Omental fat pad (tissue), 4 donors: ENCODE results near the gene ZBBX. TPM values are rescaled to one million over a fixed set of nuclear protein-coding genes. Genes with fewer than 3 reads are reported as not detected.

Experiments
- ATAC-seq: fragments of 150-250 bp; one replicate; pipeline ENCODE4 v1.9.1; 2016; ENCODE audit warnings: mild to moderate bottlenecking, moderate library complexity; ENCODE audit not compliant: low FRiP score
- DNase-seq: peaks from one replicate; pipeline ENCODE4 v3.0.0-alpha.2; 2019; ENCODE audit warnings: low spot score
- CTCF ChIP-seq, 3 donors: fragments of 450-650 bp; IDR thresholded peaks; one replicate each; pipeline ENCODE4 v1.5.1; 2016 to 2017; ENCODE audit warnings: antibody characterized with exemption in 3 of 3, mild to moderate bottlenecking in 3 of 3, moderate library complexity in 2 of 3
- total RNA-seq, 4 donors: library from RNA; depleted of rRNA; stranded (reverse); fragments of >200 nt; gene quantifications; one replicate each; pipeline ENCODE4 v1.1.0, GENCODE V29; 2016

Gene ZBBX
- total RNA-seq, 4 donors from 2014 or later: not detected

DNA sequence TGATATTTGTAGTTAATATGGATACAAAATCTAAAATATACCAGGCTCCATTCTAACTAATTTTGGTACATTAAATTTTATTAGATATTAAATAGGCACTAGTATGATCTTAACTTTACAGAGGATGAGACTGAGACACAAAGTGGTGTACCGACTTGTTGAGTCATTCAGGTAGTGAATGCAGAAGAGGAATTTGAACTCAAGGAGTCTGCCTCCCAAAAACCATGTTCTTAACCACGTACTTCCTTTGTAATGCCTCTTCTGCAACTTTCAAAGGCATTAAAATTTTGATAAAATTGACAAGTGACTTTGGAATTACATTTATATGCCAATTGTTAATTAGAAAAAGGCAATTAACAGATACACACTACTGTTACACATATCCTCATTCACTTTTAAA lies 61.8 kb downstream of the ZBBX start:
- DNase-seq (no peak), ATAC-seq (no peak)
- TF ChIP-seq CTCF (IDR thresholded peaks at IDR 0.05): no peak

GRCh38 chr3:167306319-167306718 lies 73.8 kb downstream of the ZBBX start:
- ATAC-seq: no peak
- no peak for DNase-seq
- TF ChIP-seq CTCF (IDR thresholded peaks at IDR 0.05): no peak

DNA sequence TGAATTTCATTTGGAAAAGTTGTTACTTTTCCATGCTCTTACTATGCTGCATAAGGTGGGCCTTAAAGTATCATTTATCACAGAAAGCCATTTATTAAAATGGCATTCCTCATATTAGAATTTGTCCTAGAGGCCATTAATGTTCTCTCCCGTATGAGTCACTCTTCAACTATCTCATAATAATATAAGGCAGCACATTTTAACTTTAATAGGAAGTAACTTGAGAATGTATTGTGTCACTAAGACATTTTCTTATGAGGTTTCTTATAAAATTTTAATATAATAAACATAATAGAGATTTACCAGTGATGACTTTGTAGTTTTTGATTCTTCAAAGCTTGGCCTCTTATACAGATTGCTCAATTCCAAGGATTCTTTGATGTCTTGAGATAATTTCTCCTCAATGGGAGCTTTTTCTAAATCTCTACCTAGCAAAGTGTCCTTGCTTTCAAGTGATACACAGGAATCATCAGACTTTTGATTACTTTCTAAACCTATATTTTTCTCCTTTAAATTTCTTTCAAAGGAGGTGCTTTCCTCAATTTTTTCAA lies 74.7 kb downstream of the ZBBX start:
- ATAC-seq (no peak), DNase-seq (no peak)
- TF ChIP-seq CTCF (IDR thresholded peaks at IDR 0.05): no peak

- no peak for TF ChIP-seq CTCF (IDR thresholded peaks at IDR 0.05)
- no peak for DNase-seq
- ATAC-seq: no peak
Observed at GRCh38 chr3:167304077-167304476, 76.0 kb downstream of the ZBBX start.

DNA sequence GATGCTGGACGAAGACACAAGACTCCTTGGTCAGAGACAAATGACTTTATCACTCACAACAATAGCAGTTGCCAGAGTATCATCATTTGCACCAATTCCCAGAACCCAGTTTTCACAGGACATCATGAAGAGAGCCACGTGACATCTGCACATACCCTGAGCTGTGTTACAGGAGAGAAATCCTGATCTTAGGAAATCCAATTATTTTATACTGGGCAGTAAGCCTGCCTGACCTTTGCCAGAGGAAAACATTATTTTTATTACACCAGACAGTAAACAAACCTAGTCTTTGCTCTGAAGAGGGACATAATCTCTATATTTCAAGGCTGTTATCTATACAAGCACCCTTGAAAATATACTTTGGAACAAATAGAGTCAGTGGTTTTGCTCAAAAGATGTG lies 77.4 kb downstream of the ZBBX start:
- ATAC-seq: no peak
- DNase-seq: no peak
- TF ChIP-seq CTCF (IDR thresholded peaks at IDR 0.05): no peak

- DNase-seq (no peak), ATAC-seq (no peak)
- no peak for TF ChIP-seq CTCF (IDR thresholded peaks at IDR 0.05)
Observed at GRCh38 chr3:167300207-167300606, 79.9 kb downstream of the ZBBX start.

GRCh38 chr3:167289435-167289834 lies 90.7 kb downstream of the ZBBX start:
- DNase-seq (no peak), ATAC-seq (no peak)
- no peak for TF ChIP-seq CTCF (IDR thresholded peaks at IDR 0.05)
